Activated CD4-positive, CD25-positive, alpha-beta regulatory T cell treated with anti-CD3 and anti-CD28 coated beads, Interleukin-2, amount 50 U/mL, for 24 hours (primary cell): ENCODE measurements around the gene ADAMTS17.

ENCODE experiments used
- ATAC-seq, 2 donors: fragments of 150-1000 bp; cut with Tn5 transposase; one replicate each; pipeline ENCODE4 v1.10.0; 2021; ENCODE audit warnings: mild to moderate bottlenecking in 1 of 2, moderate library complexity in 1 of 2

Gene ADAMTS17

GRCh38 chr15:100007609-100008008 is 334.2 kb downstream of the ADAMTS17 start:
- ATAC-seq: no peak

- ATAC-seq: no peak
Observed at GRCh38 chr15:100005715-100006114, 336.1 kb downstream of the ADAMTS17 start.

- ATAC-seq: no peak
Observed at GRCh38 chr15:100005013-100005412, 336.8 kb downstream of the ADAMTS17 start.

GRCh38 chr15:100002787-100003536 is 338.8 kb downstream of the ADAMTS17 start:
- no peak for ATAC-seq

GRCh38 chr15:100002086-100002620 is 339.6 kb downstream of the ADAMTS17 start:
- no peak for ATAC-seq

- peak in 1 of 2 donors; percentile 27 for ATAC-seq
Observed at GRCh38 chr15:100001405-100001804, 340.4 kb downstream of the ADAMTS17 start.

GRCh38 chr15:99999282-100000070 is 342.3 kb downstream of the ADAMTS17 start:
- ATAC-seq: no peak

- no peak for ATAC-seq
Observed at GRCh38 chr15:99998661-99999101, 343.1 kb downstream of the ADAMTS17 start.

GRCh38 chr15:99997112-99997651 is 344.6 kb downstream of the ADAMTS17 start:
- ATAC-seq: no peak

GRCh38 chr15:99996660-99997059 is 345.1 kb downstream of the ADAMTS17 start:
- ATAC-seq: no peak

GRCh38 chr15:99995543-99995942 is 346.2 kb downstream of the ADAMTS17 start:
- ATAC-seq: no peak

GRCh38 chr15:99994849-99995248 is 346.9 kb downstream of the ADAMTS17 start:
- ATAC-seq: no peak

GRCh38 chr15:99993681-99994131 is 348.1 kb downstream of the ADAMTS17 start:
- no peak for ATAC-seq

GRCh38 chr15:99993262-99993661 is 348.5 kb downstream of the ADAMTS17 start:
- ATAC-seq: no peak

GRCh38 chr15:99992611-99993231 is 349.1 kb downstream of the ADAMTS17 start:
- ATAC-seq: no peak

GRCh38 chr15:99989095-99989494 is 352.7 kb downstream of the ADAMTS17 start:
- no peak for ATAC-seq

- ATAC-seq: no peak
Observed at GRCh38 chr15:99987701-99988100, 354.1 kb downstream of the ADAMTS17 start.

- ATAC-seq: no peak
Observed at GRCh38 chr15:99987119-99987506, 354.7 kb downstream of the ADAMTS17 start.

GRCh38 chr15:99986297-99987118 is 355.3 kb downstream of the ADAMTS17 start:
- no peak for ATAC-seq

GRCh38 chr15:99985878-99986277 is 355.9 kb downstream of the ADAMTS17 start:
- ATAC-seq: no peak

- no peak for ATAC-seq
Observed at GRCh38 chr15:99984491-99985243, 357.1 kb downstream of the ADAMTS17 start.
